IgD-negative memory B cell (primary cell): Measurements from ENCODE around the gene DHRS4. TPM values are rescaled to one million over a fixed set of nuclear protein-coding genes. Genes with fewer than 3 reads are reported as not detected.
"Not testable (repeated sequence)": the region's sequence is repeated elsewhere in the genome, so short reads cannot be mapped to it uniquely, and the experiment has no call there.

Experiments used
- H3K27ac Mint-ChIP-seq, 3 donors: one replicate each; pipeline ENCODE4 v1.8.0; 2020 to 2022; ENCODE audit warnings: mild to moderate bottlenecking in 3 of 3, mixed read lengths in 3 of 3, moderate library complexity in 1 of 3
- H3K27me3 Mint-ChIP-seq: one replicate; pipeline ENCODE4 v1.8.0; 2021; ENCODE audit warnings: mixed read lengths
- H3K36me3 Mint-ChIP-seq: one replicate; pipeline ENCODE4 v1.8.0; 2020; ENCODE audit warnings: mild to moderate bottlenecking, mixed read lengths
- H3K4me1 Mint-ChIP-seq, 3 donors: one replicate each; pipeline ENCODE4 v1.8.0; 2020 to 2022; ENCODE audit warnings: mixed read lengths in 3 of 3, mild to moderate bottlenecking in 1 of 3
- H3K4me3 Mint-ChIP-seq, 4 donors: one replicate each; pipeline ENCODE4 v1.8.0; 2020 to 2022; ENCODE audit warnings: mild to moderate bottlenecking in 4 of 4, mixed read lengths in 4 of 4, moderate library complexity in 3 of 4
- H3K9me3 Mint-ChIP-seq, 3 donors: one replicate each; pipeline ENCODE4 v1.8.0; 2020 to 2021; ENCODE audit warnings: mixed read lengths in 3 of 3, mild to moderate bottlenecking in 1 of 3
- polyA plus RNA-seq: library from polyadenylated mRNA; unstranded; fragments of 300-500 nt; fragmentation: Illumina TruSeq; gene quantifications from one replicate; pipeline ENCODE4 v1.2.3, GENCODE V29; 2021

Gene DHRS4
- polyA plus RNA-seq, 1 donor from 2014 or later = 29.8 TPM

- peaks cover 9 to 11% (median 10%) of the 10 kb centered on the region in 3 donors for H3K4me1 Mint-ChIP-seq
- not testable (repeated sequence) for H3K9me3 Mint-ChIP-seq, H3K4me3 Mint-ChIP-seq, H3K27me3 Mint-ChIP-seq, H3K36me3 Mint-ChIP-seq, H3K27ac Mint-ChIP-seq
Measured at GRCh38 chr14:24015745-24016144, 62.2 kb downstream of the DHRS4 start.

Other genes starting within 250 kb of the DHRS4 start
- 14.6 TPM for gene DHRS4L2, start 35.2 kb downstream of the DHRS4 start, polyA plus RNA-seq
- gene CARMIL3, start 98.2 kb downstream of the DHRS4 start, polyA plus RNA-seq = 0.35 TPM
- not detected for gene CPNE6, start 117.8 kb downstream of the DHRS4 start, polyA plus RNA-seq
- 50.2 TPM for gene PCK2, start 140.5 kb downstream of the DHRS4 start, polyA plus RNA-seq
- gene DCAF11, start 161.0 kb downstream of the DHRS4 start, polyA plus RNA-seq = 74.5 TPM
- gene NRL, start 161.2 kb downstream of the DHRS4 start, polyA plus RNA-seq = 2.6 TPM
- gene FITM1, start 176.9 kb downstream of the DHRS4 start, polyA plus RNA-seq = 1.1 TPM
- 804 TPM for gene PSME1, start 182.4 kb downstream of the DHRS4 start, polyA plus RNA-seq
- 18.2 TPM for gene EMC9, start 187.8 kb downstream of the DHRS4 start, polyA plus RNA-seq
- 328 TPM for gene PSME2, start 192.8 kb downstream of the DHRS4 start, polyA plus RNA-seq
- gene RNF31, start 193.7 kb downstream of the DHRS4 start, polyA plus RNA-seq = 54.3 TPM
- gene IRF9, start 207.5 kb downstream of the DHRS4 start, polyA plus RNA-seq = 136 TPM
- gene REC8, start 218.3 kb downstream of the DHRS4 start, polyA plus RNA-seq = 12.5 TPM
- gene IPO4, start 235.0 kb downstream of the DHRS4 start, polyA plus RNA-seq = 15.8 TPM
- 25.1 TPM for gene TM9SF1, start 241.7 kb downstream of the DHRS4 start, polyA plus RNA-seq